ENCODE results near the gene CEBPA.

CEBPA gene

DNA sequence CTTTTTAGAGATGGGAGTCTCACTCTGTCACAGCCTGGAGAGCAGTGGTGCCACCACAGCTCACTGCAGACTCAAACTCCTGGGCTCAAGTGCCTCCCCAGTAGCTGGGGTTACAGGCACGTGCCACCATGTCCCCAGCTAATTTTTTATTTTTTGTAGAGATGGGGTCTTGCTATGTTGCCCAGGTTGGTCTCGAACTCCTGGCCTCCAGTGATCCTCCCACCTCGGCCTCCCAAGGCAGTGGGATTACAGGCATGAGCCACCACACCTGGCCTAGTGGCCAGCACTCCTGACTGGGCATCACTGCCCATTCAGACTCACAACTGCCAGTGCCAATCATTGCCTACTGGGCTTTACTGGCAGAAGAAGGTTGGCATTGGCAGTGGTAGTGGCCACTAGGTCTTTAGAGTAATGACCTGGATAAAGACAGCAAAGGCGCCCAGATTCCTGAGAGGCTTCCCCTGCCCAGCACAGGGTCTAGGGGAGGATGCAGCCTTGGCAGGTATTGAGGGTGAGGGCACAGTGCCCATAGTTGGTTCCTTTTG lies 49.8 kb downstream of the CEBPA start:
- no peak for DNase-seq

DNA sequence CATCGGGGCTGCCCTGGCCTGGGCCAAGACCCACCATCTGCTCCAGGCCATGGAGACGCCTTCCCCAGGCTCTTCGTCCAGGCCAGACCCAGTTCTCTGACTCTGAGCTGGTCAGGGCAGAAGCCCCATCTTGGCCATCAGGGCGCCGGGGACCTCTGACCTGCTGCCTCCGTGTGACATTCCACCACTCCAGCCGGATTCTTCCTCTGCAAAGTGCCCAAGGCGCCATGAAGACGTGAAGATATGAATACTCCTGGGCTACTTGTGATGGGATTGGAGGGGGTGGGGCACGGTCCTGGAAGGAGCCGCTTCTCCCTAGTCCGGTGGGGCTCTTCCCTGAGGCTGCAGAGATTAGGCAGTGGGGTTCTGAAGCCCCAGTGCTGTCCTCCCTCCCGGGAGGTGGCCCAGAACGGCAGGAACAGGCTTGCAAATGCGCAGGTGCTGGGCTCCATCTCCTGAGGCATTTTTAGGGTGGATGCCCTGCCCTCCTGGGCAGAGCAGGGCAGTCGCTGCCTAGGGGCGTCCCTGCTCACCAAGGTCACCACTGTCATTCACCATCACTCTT lies 50.7 kb downstream of the CEBPA start:
- no peak for DNase-seq

- no peak for DNase-seq
Observed at GRCh38 chr19:33251076-33251475, 51.3 kb downstream of the CEBPA start.

- no peak for DNase-seq
Observed at GRCh38 chr19:33250500-33250899, 51.8 kb downstream of the CEBPA start.

Data from hypothalamus (tissue), 51 donors.